Breast epithelium (tissue), 4 donors: Measurements from ENCODE around the gene EPHA1. TPM values are rescaled to one million over a fixed set of nuclear protein-coding genes. Genes with fewer than 3 reads are reported as not detected.

Source experiments
- DNase-seq, 2 donors: peaks; one replicate each; pipeline ENCODE4 v3.0.0-alpha.2; 2019; ENCODE audit warnings: low spot score in 2 of 2
- H3K27ac ChIP-seq, 2 donors: fragments of 200-600 bp; sonication (generic) in 1 of 2; one replicate each; pipeline ENCODE4 v1.5.1; 2016 to 2019; ENCODE audit warnings: mild to moderate bottlenecking in 1 of 2
- H3K27me3 ChIP-seq, 2 donors: fragments of 200-600 bp; sonication (generic) in 1 of 2; one replicate each; pipeline versions ENCODE4 v1.5.1 to v1.6.0; 2017 to 2019; ENCODE audit warnings: control low read depth in 1 of 2, mild to moderate bottlenecking in 1 of 2
- H3K36me3 ChIP-seq: fragments of 200-600 bp; one replicate; pipeline ENCODE4 v1.5.1; 2019
- H3K4me1 ChIP-seq, 2 donors: fragments of 200-600 bp; sonication (generic); one replicate each; pipeline ENCODE4 v1.5.1; 2016 to 2019; ENCODE audit warnings: control low read depth in 1 of 2
- H3K4me3 ChIP-seq, 3 donors: fragments of 200-600 bp; sonication (generic); 1 replicate in 2 of 3; 2 replicates in 1 of 3; pipeline ENCODE4 v1.5.1; 2016 to 2019; ENCODE audit warnings: mild to moderate bottlenecking in 3 of 3, moderate library complexity in 2 of 3
- H3K9me3 ChIP-seq, 2 donors: fragments of 200-600 bp; sonication (generic) in 1 of 2; one replicate each; pipeline ENCODE4 v1.5.1; 2016 to 2019; ENCODE audit warnings: control low read depth in 1 of 2
- POLR2A ChIP-seq: fragments of 450-650 bp; IDR thresholded peaks from one replicate; pipeline ENCODE4 v1.6.1; 2016; ENCODE audit warnings: antibody characterized with exemption, mild to moderate bottlenecking, moderate library complexity
- POLR2AphosphoS5 ChIP-seq, 3 donors: sonication (generic); formaldehyde crosslinking; IDR thresholded peaks; one replicate each; pipeline ENCODE4 v1.6.1; 2017; ENCODE audit warnings: antibody characterized with exemption in 3 of 3
- intact Hi-C: fragments of 100-400 bp; cut with DNase I; formaldehyde crosslinking; loops from one replicate; pipeline ENCODE4 v1.15.1; 2023; ENCODE audit warnings: low total_unique reads
- total RNA-seq, 3 donors: library from RNA; depleted of rRNA; stranded (reverse); fragments of >200 nt; gene quantifications; one replicate each; pipeline ENCODE4 v1.1.0, GENCODE V29; 2016
- TF ChIP-seq, protein P1 (sequence below), 3 donors: fragments of 450-650 bp; IDR thresholded peaks; one replicate each; pipeline ENCODE4 v1.5.1; 2016 to 2017; ENCODE audit warnings: antibody characterized with exemption in 3 of 3, mild to moderate bottlenecking in 3 of 3, moderate library complexity in 3 of 3

EPHA1 gene
- total RNA-seq, 3 donors from 2014 or later: 11.8 to 15.4 TPM; not detected in 1

DNA sequence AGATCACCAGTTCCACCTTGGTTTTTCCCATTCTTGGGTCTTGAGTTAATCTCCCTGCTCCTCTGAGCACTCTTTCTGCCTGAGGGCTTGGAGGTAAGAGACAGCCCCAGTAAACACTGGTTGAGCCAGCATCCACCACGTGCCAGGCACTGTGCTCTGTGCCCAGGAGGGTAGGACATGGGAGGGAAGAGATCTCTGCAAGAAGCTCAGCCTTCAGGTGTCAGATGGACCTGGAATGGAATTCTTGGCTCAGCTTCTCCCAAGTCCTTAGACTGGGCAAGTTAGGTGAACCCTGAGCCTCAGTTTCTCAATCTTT lies 25.1 kb downstream of the EPHA1 start:
- H3K4me3 ChIP-seq: peak overlapping the region; percentile 87 to 95 (median 94)
- H3K27ac ChIP-seq: peak overlapping the region; percentile 98 to 100
- H3K27me3 ChIP-seq: no peaks in the 10 kb centered on the region
- DNase-seq: peak in 1 of 2 donors; percentile 66
- TF ChIP-seq POLR2AphosphoS5 (IDR thresholded peaks at IDR 0.05) (no peak), POLR2A (no peak)
- TF ChIP-seq, protein P1, sequence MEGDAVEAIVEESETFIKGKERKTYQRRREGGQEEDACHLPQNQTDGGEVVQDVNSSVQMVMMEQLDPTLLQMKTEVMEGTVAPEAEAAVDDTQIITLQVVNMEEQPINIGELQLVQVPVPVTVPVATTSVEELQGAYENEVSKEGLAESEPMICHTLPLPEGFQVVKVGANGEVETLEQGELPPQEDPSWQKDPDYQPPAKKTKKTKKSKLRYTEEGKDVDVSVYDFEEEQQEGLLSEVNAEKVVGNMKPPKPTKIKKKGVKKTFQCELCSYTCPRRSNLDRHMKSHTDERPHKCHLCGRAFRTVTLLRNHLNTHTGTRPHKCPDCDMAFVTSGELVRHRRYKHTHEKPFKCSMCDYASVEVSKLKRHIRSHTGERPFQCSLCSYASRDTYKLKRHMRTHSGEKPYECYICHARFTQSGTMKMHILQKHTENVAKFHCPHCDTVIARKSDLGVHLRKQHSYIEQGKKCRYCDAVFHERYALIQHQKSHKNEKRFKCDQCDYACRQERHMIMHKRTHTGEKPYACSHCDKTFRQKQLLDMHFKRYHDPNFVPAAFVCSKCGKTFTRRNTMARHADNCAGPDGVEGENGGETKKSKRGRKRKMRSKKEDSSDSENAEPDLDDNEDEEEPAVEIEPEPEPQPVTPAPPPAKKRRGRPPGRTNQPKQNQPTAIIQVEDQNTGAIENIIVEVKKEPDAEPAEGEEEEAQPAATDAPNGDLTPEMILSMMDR (IDR thresholded peaks at IDR 0.05): no peak
- H3K36me3 ChIP-seq: no peaks in the 10 kb centered on the region
- intact Hi-C loops: loop anchor here (5.0 kb wide), 1 partner anchor 104 kb away; no protein-coding TSS in a partner anchor
- H3K4me1 ChIP-seq: peaks cover 12 to 13% of the 10 kb centered on the region in 2 donors
- no peaks in the 10 kb centered on the region for H3K9me3 ChIP-seq

DNA sequence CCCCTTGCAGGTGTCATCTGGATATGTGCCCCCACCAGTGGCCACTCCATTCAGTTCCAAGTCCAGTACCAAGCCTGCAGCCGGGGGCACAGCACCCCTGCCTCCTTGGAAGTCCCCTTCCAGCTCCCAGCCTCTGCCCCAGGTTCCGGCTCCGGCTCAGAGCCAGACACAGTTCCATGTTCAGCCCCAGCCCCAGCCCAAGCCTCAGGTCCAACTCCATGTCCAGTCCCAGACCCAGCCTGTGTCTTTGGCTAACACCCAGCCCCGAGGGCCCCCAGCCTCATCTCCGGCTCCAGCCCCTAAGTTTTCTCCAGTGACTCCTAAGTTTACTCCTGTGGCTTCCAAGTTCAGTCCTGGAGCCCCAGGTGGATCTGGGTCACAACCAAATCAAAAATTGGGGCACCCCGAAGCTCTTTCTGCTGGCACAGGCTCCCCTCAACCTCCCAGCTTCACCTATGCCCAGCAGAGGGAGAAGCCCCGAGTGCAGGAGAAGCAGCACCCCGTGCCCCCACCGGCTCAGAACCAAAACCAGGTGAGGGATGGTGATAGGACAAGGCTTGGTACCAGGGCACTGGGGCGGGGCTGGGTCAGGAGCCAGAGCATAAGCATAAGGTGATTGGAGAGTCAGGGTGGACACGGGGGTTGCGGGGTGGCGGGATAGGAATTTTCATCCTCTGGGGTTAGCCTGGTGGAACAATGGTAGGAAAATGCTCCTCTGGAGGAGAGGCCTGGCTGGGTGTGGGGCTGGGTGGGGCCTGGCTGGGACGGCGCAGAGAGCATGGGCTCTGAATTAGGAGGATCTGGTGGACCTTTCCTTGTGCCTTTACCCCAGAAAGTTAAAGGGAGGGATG lies 25.6 kb downstream of the EPHA1 start:
- Histone ChIP-seq H3K36me3 (no peaks in the 10 kb centered on the region), H3K4me1 (peaks cover 12 to 13% of the 10 kb centered on the region in 2 donors), H3K27ac (peak overlapping the region; percentile 98 to 100), H3K4me3 (peak overlapping the region; percentile 87 to 95 (median 94)), H3K9me3 (no peaks in the 10 kb centered on the region), H3K27me3 (no peaks in the 10 kb centered on the region)
- TF ChIP-seq POLR2AphosphoS5 (IDR thresholded peaks at IDR 0.05): no peak
- TF ChIP-seq POLR2A: no peak
- TF ChIP-seq, protein P1 (IDR thresholded peaks at IDR 0.05): no peak
- intact Hi-C loops: loop anchor here (5.0 kb wide), 1 partner anchor 104 kb away; no protein-coding TSS in a partner anchor
- no peak for DNase-seq

DNA sequence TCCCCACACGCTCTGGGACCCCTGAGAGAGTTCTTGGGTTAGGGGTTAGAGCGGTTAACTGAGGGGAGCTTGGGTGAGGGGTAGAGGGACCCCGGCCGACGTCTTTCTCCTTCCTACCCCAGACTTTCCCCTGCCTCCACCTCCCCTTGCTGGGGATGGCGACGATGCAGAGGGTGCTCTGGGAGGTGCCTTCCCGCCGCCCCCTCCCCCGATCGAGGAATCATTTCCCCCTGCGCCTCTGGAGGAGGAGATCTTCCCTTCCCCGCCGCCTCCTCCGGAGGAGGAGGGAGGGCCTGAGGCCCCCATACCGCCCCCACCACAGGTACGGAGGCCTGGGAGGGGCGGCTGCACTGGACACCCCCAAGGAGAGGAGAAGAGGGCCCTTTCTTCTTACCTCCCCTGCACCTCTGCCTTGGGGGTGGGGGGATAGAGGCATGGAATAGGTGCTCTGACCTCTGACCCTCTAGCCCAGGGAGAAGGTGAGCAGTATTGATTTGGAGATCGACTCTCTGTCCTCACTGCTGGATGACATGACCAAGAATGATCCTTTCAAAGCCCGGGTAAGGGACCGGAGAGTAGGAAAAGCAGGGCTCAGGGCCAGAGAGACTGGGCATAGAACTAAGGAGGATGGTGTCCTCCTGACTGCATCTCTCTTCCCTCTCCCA lies 26.4 kb downstream of the EPHA1 start:
- Histone ChIP-seq H3K4me1 (peaks cover 12 to 13% of the 10 kb centered on the region in 2 donors), H3K36me3 (no peaks in the 10 kb centered on the region), H3K9me3 (no peaks in the 10 kb centered on the region), H3K4me3 (peak overlapping the region; percentile 87 to 95 (median 94)), H3K27ac (peak overlapping the region; percentile 98 to 100), H3K27me3 (no peaks in the 10 kb centered on the region)
- TF ChIP-seq POLR2A: no peak
- peak in 1 of 3 donors; percentile 8 for TF ChIP-seq POLR2AphosphoS5 (IDR thresholded peaks at IDR 0.05)
- no peak for DNase-seq
- intact Hi-C loops: loop anchor here (5.0 kb wide), 1 partner anchor 105 kb away; no protein-coding TSS in a partner anchor

DNA sequence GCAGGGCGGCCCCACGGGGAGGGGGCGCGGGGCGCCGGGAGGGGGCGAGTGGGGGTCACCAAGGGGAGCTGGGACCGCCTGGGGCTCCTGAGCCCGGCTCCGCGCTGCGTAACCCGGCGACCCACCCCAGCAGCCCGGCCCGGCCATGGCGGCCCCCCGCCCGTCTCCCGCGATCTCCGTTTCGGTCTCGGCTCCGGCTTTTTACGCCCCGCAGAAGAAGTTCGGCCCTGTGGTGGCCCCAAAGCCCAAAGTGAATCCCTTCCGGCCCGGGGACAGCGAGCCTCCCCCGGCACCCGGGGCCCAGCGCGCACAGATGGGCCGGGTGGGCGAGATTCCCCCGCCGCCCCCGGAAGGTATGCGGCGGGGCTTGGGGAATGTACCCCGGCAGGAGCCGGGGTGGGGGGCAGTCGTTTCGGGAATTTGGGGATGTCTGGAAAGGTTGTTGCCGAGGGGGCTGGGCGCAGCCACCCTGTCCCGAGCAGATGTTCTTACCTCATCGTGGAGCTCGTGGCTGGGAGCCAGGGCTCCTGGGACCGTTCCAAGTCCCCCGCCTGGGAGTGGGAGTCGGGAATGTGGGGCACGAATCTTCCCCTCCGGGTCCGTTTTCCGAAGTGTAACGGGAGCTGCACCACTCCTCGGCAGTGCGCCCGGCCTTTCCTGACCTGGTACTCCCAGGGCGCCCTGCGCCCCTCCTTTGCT lies 27.1 kb downstream of the EPHA1 start:
- H3K27me3 ChIP-seq: no peaks in the 10 kb centered on the region
- H3K27ac ChIP-seq: peak overlapping the region; percentile 98 to 100
- no peaks in the 10 kb centered on the region for H3K36me3 ChIP-seq
- intact Hi-C loops: loop anchor here (5.0 kb wide), 1 partner anchor 106 kb away; no protein-coding TSS in a partner anchor
- peak overlapping the region; percentile 87 to 95 (median 94) for H3K4me3 ChIP-seq
- TF ChIP-seq, protein P1 (IDR thresholded peaks at IDR 0.05): no peak
- peak; percentile 60 to 64 (median 62) for TF ChIP-seq POLR2AphosphoS5 (IDR thresholded peaks at IDR 0.05)
- peaks cover 12 to 13% of the 10 kb centered on the region in 2 donors for H3K4me1 ChIP-seq
- H3K9me3 ChIP-seq: no peaks in the 10 kb centered on the region
- DNase-seq: peak; percentile 82 to 91
